H1 (cell line): ENCODE data around the gene STAP2. TPM values are rescaled to one million over a fixed set of nuclear protein-coding genes. Genes with fewer than 3 reads are reported as not detected.

Source experiments
- ASH2L ChIP-seq: fragments of 200-600, 300-600 bp; sonication (generic); IDR thresholded peaks from one replicate; pipeline ENCODE4 v1.7.1; 2017; ENCODE audit warnings: low read length
- E2F6 ChIP-seq: IDR thresholded peaks from 2 replicates; pipeline ENCODE4 v1.6.1; 2012; ENCODE audit warnings: inconsistent platforms
- FOSL1 ChIP-seq: IDR thresholded peaks from 2 replicates; pipeline ENCODE4 v1.6.1; 2011; ENCODE audit warnings: mild to moderate bottlenecking, low read depth, low read length, moderate library complexity; ENCODE audit not compliant: insufficient read depth
- POU5F1 ChIP-seq: IDR thresholded peaks from 2 replicates; pipeline ENCODE4 v1.6.1; 2011; ENCODE audit warnings: low read depth, mild to moderate bottlenecking, low read length, moderate library complexity
- TAF1 ChIP-seq: IDR thresholded peaks from 2 replicates; pipeline ENCODE4 v1.6.1; 2011; ENCODE audit warnings: mild to moderate bottlenecking, low read depth, low read length
- polyA plus RNA-seq, 7 experiments: library from polyadenylated mRNA; depleted of rRNA in 3 of 7; stranded (reverse) in 5 of 7; unstranded in 2 of 7; fragments of >200 nt in 5 of 7; fragments of 200-250 nt in 2 of 7; gene quantifications; 1 replicate in 5 of 7; 2 replicates in 1 of 7; 4 replicates in 1 of 7; pipeline versions ENCODE4 v1.2.1 to v1.2.3, GENCODE V29; 2011 to 2013; ENCODE audit warnings: missing spikeins in 2 of 7, mixed read lengths in 2 of 7
- total RNA-seq: library from RNA; stranded (reverse); fragmentation: NEBNext Ultra II Directional; extraction: Animal tissue kit (Norgen Biotek cat#: 25700); gene quantifications from 2 replicates; pipeline ENCODE4 v1.2.1, GENCODE V29; 2021

Gene STAP2
- total and polyA plus RNA-seq, 2 of the 8 experiments (the other 6 are each of a cell fraction or from before 2014, with no cell fraction given) = 15.3 to 37.3 TPM

GRCh38 chr19:4359627-4360000, 21.0 kb upstream of the STAP2 start (continued):
- no peak for TF ChIP-seq E2F6
- no peak for TF ChIP-seq POU5F1
- TF ChIP-seq FOSL1 = no peak
- no peak for TF ChIP-seq TAF1
- TF ChIP-seq ASH2L = no peak
